Mesenchymal stem cell (in vitro differentiated cells and primary cell): ENCODE measurements around the gene RAP1B.
A peak's percentile ranks its signal among the peaks of the same experiment; 100 is the strongest.
"Not testable (repeated sequence)": the region's sequence is repeated elsewhere in the genome, so short reads cannot be mapped to it uniquely, and the experiment has no call there.

ENCODE experiments used
- DNase-seq: peaks from one replicate; pipeline ENCODE4 v3.0.0-alpha.2; 2013
- H2AFZ ChIP-seq: one replicate; pipeline ENCODE4 v1.6.1; 2013; ENCODE audit warnings: low read depth, mild to moderate bottlenecking, control low read depth, inconsistent platforms, low read length, moderate library complexity
- H2AK5ac ChIP-seq: 2 replicates; pipeline ENCODE4 v1.6.1; 2013; ENCODE audit warnings: low read length, moderate library complexity, mild to moderate bottlenecking, inconsistent platforms; ENCODE audit not compliant: severe bottlenecking
- H2BK120ac ChIP-seq: one replicate; pipeline ENCODE4 v1.6.1; 2013; ENCODE audit warnings: low read depth, mild to moderate bottlenecking, inconsistent platforms, low read length, moderate library complexity
- H2BK12ac ChIP-seq, 2 experiments: one replicate each; pipeline ENCODE4 v1.6.1; 2013; ENCODE audit warnings: inconsistent platforms in 2 of 2, low read length in 2 of 2, mild to moderate bottlenecking in 2 of 2, moderate library complexity in 2 of 2, control low read depth in 1 of 2
- H2BK15ac ChIP-seq: one replicate; pipeline ENCODE4 v1.6.1; 2013; ENCODE audit warnings: mild to moderate bottlenecking, low read depth, inconsistent platforms; ENCODE audit not compliant: poor library complexity, severe bottlenecking
- H2BK5ac ChIP-seq: 2 replicates; pipeline ENCODE4 v1.6.1; 2013; ENCODE audit warnings: low read depth, mild to moderate bottlenecking, low read length, control low read depth, inconsistent platforms; ENCODE audit not compliant: poor library complexity, severe bottlenecking
- H3K14ac ChIP-seq, 2 experiments: one replicate each; pipeline ENCODE4 v1.6.1; 2013; ENCODE audit warnings: inconsistent platforms in 2 of 2, low read length in 2 of 2, control low read depth in 1 of 2, mild to moderate bottlenecking in 1 of 2, moderate library complexity in 1 of 2
- H3K18ac ChIP-seq, 2 experiments: one replicate each; pipeline ENCODE4 v1.6.1; 2013; ENCODE audit warnings: inconsistent platforms in 2 of 2, low read length in 2 of 2, control low read depth in 1 of 2, low read depth in 1 of 2, mild to moderate bottlenecking in 1 of 2
- H3K23ac ChIP-seq, 2 experiments: one replicate each; pipeline ENCODE4 v1.6.1; 2013; ENCODE audit warnings: inconsistent platforms in 2 of 2, low read length in 2 of 2, mild to moderate bottlenecking in 2 of 2, moderate library complexity in 2 of 2, control low read depth in 1 of 2
- H3K27ac ChIP-seq: 2 replicates; pipeline ENCODE4 v1.5.1; 2013; ENCODE audit warnings: mild to moderate bottlenecking, moderate library complexity, low read length, control low read depth, inconsistent platforms; ENCODE audit not compliant: poor library complexity, severe bottlenecking
- H3K27me3 ChIP-seq, 2 experiments: 2 replicates each; pipeline versions ENCODE4 v1.6.1 to v1.7.0; 2013; ENCODE audit warnings: low read length in 2 of 2, mild to moderate bottlenecking in 2 of 2, moderate library complexity in 2 of 2, control low read depth in 1 of 2, inconsistent platforms in 1 of 2; ENCODE audit not compliant: control insufficient read depth in 1 of 2, insufficient read depth in 1 of 2
- H3K36me3 ChIP-seq, 2 experiments: 2 replicates each; pipeline versions ENCODE4 v1.6.1 to v1.7.0; 2013; ENCODE audit warnings: low read length in 2 of 2, control low read depth in 1 of 2, inconsistent platforms in 1 of 2, low read depth in 1 of 2, mild to moderate bottlenecking in 1 of 2; ENCODE audit not compliant: insufficient read depth in 2 of 2, control insufficient read depth in 1 of 2
- H3K4ac ChIP-seq, 2 experiments: one replicate each; pipeline ENCODE4 v1.6.1; 2013; ENCODE audit warnings: inconsistent platforms in 2 of 2, low read length in 2 of 2, mild to moderate bottlenecking in 2 of 2, moderate library complexity in 2 of 2, control low read depth in 1 of 2, low read depth in 1 of 2
- H3K4me1 ChIP-seq: 2 replicates; pipeline ENCODE4 v1.6.1; 2013; ENCODE audit warnings: low read depth, low read length, control low read depth; ENCODE audit not compliant: control insufficient read depth, insufficient read depth
- H3K4me2 ChIP-seq: 2 replicates; pipeline ENCODE4 v1.6.1; 2013; ENCODE audit warnings: low read length, mild to moderate bottlenecking, inconsistent platforms; ENCODE audit not compliant: poor library complexity, severe bottlenecking
- H3K4me3 ChIP-seq, 2 experiments: 2 replicates each; pipeline versions ENCODE4 v1.5.1 to v1.7.0; 2013; ENCODE audit warnings: low read length in 2 of 2, mild to moderate bottlenecking in 2 of 2, control low read depth in 1 of 2, low read depth in 1 of 2; ENCODE audit not compliant: insufficient read depth in 1 of 2
- H3K79me1 ChIP-seq: replicated peaks from 2 replicates; pipeline ENCODE4 v1.6.1; 2013; ENCODE audit warnings: mild to moderate bottlenecking, control low read depth, low read length, inconsistent platforms; ENCODE audit not compliant: poor library complexity, severe bottlenecking
- H3K9ac ChIP-seq: 2 replicates; pipeline ENCODE4 v1.7.0; 2013; ENCODE audit warnings: mild to moderate bottlenecking, low read length, moderate library complexity
- H3K9me3 ChIP-seq: 2 replicates; pipeline ENCODE4 v1.7.0; 2013; ENCODE audit warnings: mild to moderate bottlenecking, low read length; ENCODE audit not compliant: control insufficient read depth
- H4K8ac ChIP-seq: one replicate; pipeline ENCODE4 v1.6.1; 2013; ENCODE audit warnings: inconsistent platforms, mild to moderate bottlenecking, low read length, moderate library complexity
- H4K91ac ChIP-seq: one replicate; pipeline ENCODE4 v1.6.1; 2013; ENCODE audit warnings: mild to moderate bottlenecking, low read length, inconsistent platforms
- WGBS: methylation state at CpG from one replicate; pipeline ENCODE4 v1.1.7; 2013; ENCODE audit warnings: mixed read lengths; 5-methylcytosine and 5-hydroxymethylcytosine counted together

RAP1B gene

DNA sequence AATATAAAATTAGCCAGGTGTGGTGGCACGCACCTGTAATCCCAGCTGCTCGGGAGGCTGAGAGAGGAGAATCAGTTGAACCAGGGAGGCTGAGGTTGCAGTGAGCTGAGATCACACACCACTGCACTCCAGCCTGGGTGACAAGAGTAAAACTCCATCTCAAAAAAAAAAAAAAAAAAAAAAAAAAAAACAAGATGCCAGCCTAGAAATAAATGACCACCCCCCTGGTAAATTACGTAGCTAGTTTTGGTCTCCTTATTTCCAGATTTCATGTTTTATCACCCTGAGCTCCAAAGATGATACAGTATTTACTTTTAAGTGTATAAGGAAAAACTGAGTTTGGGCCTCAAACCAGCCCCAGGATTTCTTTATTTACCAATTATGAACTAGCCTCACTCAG, 26.7 kb downstream of the RAP1B start:
- not testable (repeated sequence) for DNase-seq, H3K18ac ChIP-seq, H3K4me1 ChIP-seq, H3K4me2 ChIP-seq, H3K14ac ChIP-seq, H2AFZ ChIP-seq, H3K4ac ChIP-seq, H3K79me1 ChIP-seq, H3K9me3 ChIP-seq, H3K27me3 ChIP-seq, H4K8ac ChIP-seq, H3K9ac ChIP-seq, H3K4me3 ChIP-seq, H2BK12ac ChIP-seq, H2BK120ac ChIP-seq, H3K23ac ChIP-seq, H3K27ac ChIP-seq, H2AK5ac ChIP-seq, H4K91ac ChIP-seq, H2BK5ac ChIP-seq, H2BK15ac ChIP-seq
- 100% methylated on average over 2 of the region's 3 CpGs for WGBS
- H3K36me3 ChIP-seq = peaks cover 3 to 16% of the 10 kb centered on the region in 2 experiments

DNA sequence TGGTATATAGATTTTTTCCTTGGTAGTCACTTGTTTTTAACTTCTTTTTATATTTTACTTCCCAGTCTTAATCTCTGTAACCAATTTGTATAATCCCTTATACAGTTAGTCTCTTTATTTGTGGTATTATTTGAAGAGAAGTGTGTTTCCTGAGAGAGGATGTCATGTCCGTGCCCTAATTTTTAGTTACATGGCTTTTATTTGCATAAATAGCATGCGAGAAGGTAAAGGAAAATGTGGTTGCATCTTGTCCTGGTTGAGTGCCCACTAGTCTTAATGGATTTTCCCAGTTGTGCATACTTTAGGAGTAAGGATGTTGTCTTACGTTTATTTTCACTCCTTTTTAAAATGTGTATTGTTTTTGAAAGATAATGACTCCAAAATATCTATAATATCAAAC, 27.5 kb downstream of the RAP1B start:
- H4K91ac ChIP-seq = no peak overlapping the region
- no peaks in the 10 kb centered on the region for H3K79me1 ChIP-seq
- H2BK12ac ChIP-seq = no peak overlapping the region
- no peaks in the 10 kb centered on the region for H3K9me3 ChIP-seq
- no peak overlapping the region for H2AFZ ChIP-seq
- no peak overlapping the region for H2AK5ac ChIP-seq
- peaks cover 5% of the 10 kb centered on the region for H3K4me1 ChIP-seq
- no peak overlapping the region for H3K27ac ChIP-seq
- no peak overlapping the region for H2BK5ac ChIP-seq
- no peak for DNase-seq
- H3K23ac ChIP-seq = no peak overlapping the region
- H3K4me2 ChIP-seq = no peak overlapping the region
- H4K8ac ChIP-seq = no peak overlapping the region
- H2BK15ac ChIP-seq = no peak overlapping the region
- H3K4ac ChIP-seq = no peak overlapping the region
- no peak overlapping the region for H3K4me3 ChIP-seq
- no peaks in the 10 kb centered on the region for H3K27me3 ChIP-seq
- H3K14ac ChIP-seq = no peak overlapping the region
- WGBS = 95% methylated on average over 2 of the region's 3 CpGs
- no peak overlapping the region for H2BK120ac ChIP-seq
- no peak overlapping the region for H3K9ac ChIP-seq
- no peak overlapping the region for H3K18ac ChIP-seq
- H3K36me3 ChIP-seq = peaks cover 7 to 16% of the 10 kb centered on the region in 2 experiments

DNA sequence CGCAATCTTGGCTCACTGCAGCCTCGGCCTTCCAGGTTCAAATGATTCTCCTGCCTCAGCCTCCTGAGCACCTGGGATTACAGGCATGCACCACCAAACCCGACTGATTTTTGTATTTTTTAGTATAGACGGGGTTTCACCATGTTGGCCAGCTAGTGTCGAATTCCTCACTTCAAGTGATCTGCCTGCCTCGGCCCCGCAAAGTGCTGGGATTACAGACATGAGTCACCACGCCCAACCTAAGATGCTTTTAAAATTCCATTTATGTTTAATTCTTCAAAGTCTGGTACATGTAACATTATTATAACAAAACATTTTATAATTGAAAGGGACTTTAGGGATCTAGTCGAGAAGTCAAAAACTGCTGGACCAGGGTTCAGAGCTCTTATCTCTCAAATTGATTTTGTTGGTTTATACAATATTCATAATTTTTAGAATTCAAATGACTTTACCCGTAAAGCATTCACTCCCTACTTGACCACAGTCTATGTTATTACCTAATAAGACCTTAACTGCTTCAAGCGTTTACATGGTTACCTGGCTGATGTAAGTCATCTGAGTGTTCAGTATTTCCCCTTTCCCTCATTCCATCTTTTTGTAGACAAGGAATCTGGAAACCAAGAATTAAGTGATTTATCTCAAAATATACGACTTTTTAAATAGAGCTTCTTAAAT, 28.2 kb downstream of the RAP1B start:
- no peaks in the 10 kb centered on the region for H3K9me3 ChIP-seq
- H4K91ac ChIP-seq = no peak overlapping the region
- H3K23ac ChIP-seq = no peak overlapping the region
- no peaks in the 10 kb centered on the region for H3K79me1 ChIP-seq
- H2BK5ac ChIP-seq = no peak overlapping the region
- H2BK120ac ChIP-seq = no peak overlapping the region
- H2AFZ ChIP-seq = no peak overlapping the region
- no peak overlapping the region for H3K14ac ChIP-seq
- no peak overlapping the region for H3K18ac ChIP-seq
- H3K4me1 ChIP-seq = peaks cover 5% of the 10 kb centered on the region
- H3K27ac ChIP-seq = no peak overlapping the region
- H3K4ac ChIP-seq = no peak overlapping the region
- no peaks in the 10 kb centered on the region for H3K27me3 ChIP-seq
- no peak overlapping the region for H4K8ac ChIP-seq
- H2BK15ac ChIP-seq = no peak overlapping the region
- no peak overlapping the region for H2AK5ac ChIP-seq
- no peak overlapping the region for H3K9ac ChIP-seq
- peak; percentile 30 for DNase-seq
- no peak overlapping the region for H3K4me2 ChIP-seq
- H3K36me3 ChIP-seq = peaks cover 7 to 16% of the 10 kb centered on the region in 2 experiments
- WGBS = 84% methylated on average over 9 of the region's 12 CpGs
- no peak overlapping the region for H2BK12ac ChIP-seq
- no peak overlapping the region for H3K4me3 ChIP-seq

DNA sequence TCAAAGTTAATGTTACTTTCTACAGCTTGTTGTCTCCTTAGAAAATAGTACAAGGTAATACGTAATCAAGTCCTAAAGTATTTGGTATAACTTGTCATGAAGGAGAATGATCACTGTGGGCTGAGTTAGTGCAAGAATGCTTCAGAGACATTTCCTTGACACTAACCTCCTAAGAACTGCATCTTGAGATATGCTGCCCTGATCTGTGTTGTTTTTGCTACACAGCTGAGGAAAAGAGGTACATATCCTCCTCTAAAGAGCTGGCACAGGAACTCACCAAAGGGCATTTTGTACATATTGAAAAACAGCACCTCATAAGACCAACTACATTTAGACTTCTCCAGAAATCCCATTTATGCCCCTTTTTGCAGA, 28.7 kb downstream of the RAP1B start:
- H2BK15ac ChIP-seq = no peak overlapping the region
- H3K9me3 ChIP-seq = no peaks in the 10 kb centered on the region
- H3K4ac ChIP-seq = no peak overlapping the region
- no peaks in the 10 kb centered on the region for H3K27me3 ChIP-seq
- DNase-seq = no peak
- H3K27ac ChIP-seq = no peak overlapping the region
- no peak overlapping the region for H3K4me2 ChIP-seq
- no peak overlapping the region for H2BK12ac ChIP-seq
- H2BK120ac ChIP-seq = no peak overlapping the region
- H3K4me1 ChIP-seq = peaks cover 5% of the 10 kb centered on the region
- H3K14ac ChIP-seq = no peak overlapping the region
- no peak overlapping the region for H3K18ac ChIP-seq
- H2AK5ac ChIP-seq = peak overlapping the region; percentile 13
- H3K9ac ChIP-seq = no peak overlapping the region
- H3K4me3 ChIP-seq = no peak overlapping the region
- H3K23ac ChIP-seq = no peak overlapping the region
- no peak overlapping the region for H2AFZ ChIP-seq
- peaks cover 7 to 16% of the 10 kb centered on the region in 2 experiments for H3K36me3 ChIP-seq
- H2BK5ac ChIP-seq = no peak overlapping the region
- H4K8ac ChIP-seq = no peak overlapping the region
- no peaks in the 10 kb centered on the region for H3K79me1 ChIP-seq
- WGBS = 100% methylated on average over 1 of the region's 1 CpG
- no peak overlapping the region for H4K91ac ChIP-seq
